ENCODE measurements around the gene NECTIN2.
A peak's percentile ranks its signal among the peaks of the same experiment; 100 is the strongest.
"Not testable (repeated sequence)": the region's sequence is repeated elsewhere in the genome, so short reads cannot be mapped to it uniquely, and the experiment has no call there.

The NECTIN2 gene

DNA sequence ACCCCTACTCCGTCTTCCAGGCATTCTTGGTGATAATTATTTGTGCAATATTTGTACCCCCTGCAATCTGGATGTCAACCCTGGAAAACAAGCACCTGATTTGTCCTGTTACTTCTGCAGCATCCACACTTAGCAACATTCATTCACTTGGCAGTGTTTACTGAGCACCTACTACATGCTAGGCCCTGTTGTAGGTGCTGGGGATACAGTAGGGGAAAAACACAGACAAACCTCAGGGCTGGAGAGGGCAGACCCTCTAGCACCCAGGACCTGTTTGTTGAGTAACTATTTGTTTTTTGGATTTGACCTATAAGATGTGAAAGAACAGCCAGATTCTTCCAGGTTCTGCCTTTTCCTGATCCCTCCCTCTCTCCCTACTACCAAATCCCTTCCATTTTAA lies 9.5 kb downstream of the NECTIN2 start:
- no peak for DNase-seq

DNA sequence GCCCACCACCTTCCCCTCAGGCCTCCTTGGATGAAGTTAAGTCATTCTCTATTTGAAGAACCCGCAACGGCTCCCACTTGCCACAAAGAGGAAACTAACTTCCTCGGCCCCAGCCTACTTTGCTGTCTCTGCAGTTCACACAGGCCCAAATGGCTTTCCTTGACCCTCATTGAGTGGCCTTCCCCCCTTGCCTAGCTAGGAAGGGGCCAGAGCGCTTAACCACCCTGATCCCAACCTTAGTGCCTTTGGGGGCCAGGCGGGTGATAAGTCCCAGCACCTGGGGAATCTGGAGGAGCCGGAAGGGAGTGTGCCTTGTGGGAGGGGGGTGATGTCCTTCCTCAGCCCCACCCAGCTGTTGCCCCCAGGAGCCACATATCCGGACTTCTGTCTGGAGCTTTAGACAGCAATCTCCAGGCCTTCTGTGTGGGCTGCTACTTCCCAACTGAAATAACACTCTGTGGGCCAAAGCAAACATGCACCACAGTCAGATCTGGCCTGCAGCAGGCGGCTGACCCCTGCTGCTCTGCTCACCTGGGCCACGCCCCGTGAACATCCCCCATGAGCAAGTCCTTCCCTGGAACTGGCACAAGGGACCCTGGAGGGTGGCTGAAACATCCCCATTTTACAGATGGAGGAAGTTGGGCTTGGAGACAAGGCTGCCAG lies 10.5 kb downstream of the NECTIN2 start:
- peak; percentile 72 for DNase-seq

DNA sequence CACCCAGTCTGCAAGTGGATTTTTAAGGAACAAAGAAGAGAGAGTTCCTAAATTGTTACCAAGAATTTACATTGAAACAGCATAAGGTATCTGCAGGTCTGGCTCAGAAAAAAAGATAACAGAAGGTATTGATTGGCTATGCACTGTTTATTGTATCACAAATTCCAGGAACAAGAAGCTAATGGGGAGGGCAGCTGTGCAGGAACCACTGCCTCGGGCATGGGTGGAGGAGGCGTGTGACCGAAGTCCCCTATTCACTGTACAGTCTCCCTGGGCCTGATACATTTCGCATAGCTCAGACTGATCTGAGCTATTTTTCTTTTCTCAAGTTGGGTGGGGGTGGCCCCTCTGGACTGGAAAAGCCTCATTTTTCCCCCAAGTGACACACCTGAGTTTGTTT lies 11.7 kb downstream of the NECTIN2 start:
- no peak for DNase-seq

DNA sequence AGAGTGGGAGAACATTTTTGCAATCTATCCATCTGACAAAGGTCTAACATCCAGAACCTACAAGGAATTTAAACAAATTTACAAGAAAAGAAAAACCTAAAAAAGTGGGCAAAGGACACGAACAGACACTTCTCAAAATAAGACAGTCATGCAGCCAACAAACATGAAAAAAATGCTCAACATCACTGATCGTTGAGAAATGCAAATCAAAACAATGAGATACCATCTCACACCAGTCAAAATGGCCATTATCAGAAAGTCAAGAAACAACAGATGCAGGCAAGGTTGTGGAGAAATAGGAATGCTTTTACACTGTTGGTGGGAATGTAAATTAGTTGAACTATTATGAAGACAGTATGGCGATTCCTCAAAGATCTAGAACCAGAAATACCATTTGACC lies 15.5 kb downstream of the NECTIN2 start:
- DNase-seq = not testable (repeated sequence)

DNA sequence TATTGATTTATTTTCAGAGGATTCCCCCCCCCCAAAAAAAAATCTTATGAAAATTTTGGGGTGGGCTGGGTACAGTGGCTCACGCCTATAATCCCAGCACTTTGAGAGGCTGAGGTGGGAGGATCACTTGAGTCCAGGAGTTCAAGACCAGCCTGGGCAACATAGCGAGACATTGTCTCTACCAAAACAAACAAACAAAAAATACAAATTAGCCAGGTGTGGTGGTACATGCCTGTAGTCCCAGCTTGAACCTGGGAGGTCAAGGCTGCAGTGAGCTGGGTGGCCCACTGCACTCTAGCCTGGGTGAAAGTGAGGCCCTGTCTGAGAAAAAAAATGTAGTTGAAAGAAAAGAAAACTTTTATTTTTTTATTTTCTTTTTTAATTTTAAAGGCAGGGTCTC lies 17.9 kb downstream of the NECTIN2 start:
- DNase-seq = no peak

DNA sequence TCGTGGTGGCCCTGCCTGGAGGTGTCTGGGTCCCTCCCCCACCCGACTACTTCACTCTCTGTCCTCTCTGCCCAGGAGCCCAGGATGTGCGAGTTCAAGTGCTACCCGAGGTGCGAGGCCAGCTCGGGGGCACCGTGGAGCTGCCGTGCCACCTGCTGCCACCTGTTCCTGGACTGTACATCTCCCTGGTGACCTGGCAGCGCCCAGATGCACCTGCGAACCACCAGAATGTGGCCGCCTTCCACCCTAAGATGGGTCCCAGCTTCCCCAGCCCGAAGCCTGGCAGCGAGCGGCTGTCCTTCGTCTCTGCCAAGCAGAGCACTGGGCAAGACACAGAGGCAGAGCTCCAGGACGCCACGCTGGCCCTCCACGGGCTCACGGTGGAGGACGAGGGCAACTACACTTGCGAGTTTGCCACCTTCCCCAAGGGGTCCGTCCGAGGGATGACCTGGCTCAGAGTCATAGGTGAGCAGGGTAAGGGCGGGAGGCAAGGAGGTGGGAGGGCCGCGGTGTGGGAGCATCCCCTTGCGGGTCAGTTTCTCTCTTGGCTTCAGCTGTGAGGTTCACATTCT lies 19.2 kb downstream of the NECTIN2 start:
- no peak for DNase-seq

DNA sequence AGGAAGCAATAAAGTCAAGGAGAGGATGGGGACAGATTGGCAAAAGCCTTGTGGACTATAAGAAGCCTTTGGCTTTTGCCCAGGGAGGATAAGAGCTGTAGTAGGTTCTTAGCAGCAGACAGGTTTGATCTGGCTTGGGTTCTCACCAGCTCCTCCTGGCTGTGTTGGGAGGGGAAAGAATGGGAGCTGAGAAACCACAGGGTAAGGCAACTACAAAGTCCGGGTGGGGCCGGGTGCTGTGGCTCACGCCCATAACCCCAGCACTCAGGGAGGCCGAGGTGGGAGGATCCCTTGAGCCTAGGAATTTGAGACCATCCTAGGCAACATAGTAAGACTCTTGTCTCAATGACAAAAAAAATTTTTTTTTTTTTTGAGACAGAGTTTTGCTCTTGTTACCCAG lies 20.6 kb downstream of the NECTIN2 start:
- DNase-seq = no peak

DNA sequence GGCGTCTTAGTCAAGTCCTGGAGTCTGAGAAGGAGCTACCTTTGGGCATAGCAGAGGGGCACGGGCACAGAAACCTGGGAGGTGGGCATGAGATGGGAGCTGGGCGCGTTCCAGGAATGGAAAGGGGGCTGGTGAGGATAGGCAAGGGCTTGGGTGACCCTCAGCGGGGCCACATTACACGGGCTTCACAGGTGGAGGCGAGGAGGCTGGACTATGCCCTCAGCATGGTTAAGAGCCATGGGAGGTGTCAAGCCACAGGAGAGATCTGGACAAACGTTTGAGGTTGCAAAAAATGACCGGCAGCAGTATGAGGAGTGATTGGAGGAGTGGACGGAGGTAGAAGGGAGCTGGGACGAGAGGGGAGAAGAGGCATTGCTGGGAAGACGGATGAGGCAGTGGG lies 21.5 kb downstream of the NECTIN2 start:
- DNase-seq = no peak

DNA sequence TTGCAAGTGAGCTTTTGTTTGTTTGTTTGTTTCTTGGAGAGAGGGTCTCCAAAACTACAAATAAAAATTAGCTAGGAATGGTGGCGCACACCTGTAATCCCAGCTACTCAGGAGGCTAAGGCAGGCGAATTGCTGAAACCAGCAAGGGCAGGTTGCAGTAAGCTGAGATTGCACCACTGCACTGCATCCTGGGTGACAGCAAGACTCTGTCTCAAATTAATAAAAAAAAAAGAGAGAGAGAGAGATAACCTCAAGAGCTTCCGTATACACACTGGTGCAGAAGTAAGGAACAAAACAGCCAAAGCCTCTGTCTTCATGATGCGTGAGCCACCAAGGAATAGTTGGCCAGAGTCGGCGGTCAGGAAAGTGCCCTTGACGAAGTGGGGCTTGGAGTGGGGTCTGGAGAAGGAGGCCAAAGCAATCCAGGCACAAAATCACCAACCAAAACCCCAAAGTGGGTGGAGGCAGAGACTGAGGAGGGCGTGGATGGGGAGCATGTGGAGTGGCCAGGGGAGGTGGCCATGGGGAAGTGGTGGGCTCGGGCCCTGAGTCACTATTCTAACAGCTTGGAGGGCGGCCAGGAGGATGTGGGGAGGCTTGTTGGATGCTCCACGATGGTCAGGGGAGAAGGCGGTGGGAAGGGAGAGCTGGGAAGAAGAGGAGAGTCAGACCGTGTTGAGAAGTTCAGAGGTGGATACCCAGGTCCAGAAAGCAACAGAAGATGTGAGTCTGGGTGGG lies 23.8 kb downstream of the NECTIN2 start:
- DNase-seq = peak; percentile 77

DNA sequence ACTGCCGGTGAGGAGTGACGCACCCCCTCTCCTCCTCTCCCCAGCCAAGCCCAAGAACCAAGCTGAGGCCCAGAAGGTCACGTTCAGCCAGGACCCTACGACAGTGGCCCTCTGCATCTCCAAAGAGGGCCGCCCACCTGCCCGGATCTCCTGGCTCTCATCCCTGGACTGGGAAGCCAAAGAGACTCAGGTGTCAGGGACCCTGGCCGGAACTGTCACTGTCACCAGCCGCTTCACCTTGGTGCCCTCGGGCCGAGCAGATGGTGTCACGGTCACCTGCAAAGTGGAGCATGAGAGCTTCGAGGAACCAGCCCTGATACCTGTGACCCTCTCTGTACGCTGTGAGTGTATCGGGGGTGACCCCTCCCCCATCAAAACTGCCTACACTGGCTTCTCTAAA lies 25.7 kb downstream of the NECTIN2 start:
- DNase-seq = no peak

DNA sequence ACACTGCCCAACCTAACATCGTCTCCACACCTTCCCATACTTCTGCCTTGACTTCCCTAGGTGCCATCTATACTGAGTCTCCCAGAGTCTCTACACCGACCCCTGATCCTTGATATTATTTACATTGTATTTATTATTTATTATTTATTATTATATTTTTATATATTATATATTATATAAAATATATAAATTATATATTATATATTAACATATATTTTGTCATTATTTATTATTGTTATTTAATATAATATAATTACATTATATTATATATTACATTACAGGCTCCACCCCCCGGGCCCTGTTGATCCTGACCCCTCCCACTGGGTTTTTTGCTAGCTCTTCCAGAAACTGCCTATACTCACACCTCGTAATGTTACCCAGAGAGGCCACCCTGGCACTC lies 26.6 kb downstream of the NECTIN2 start:
- no peak for DNase-seq

DNA sequence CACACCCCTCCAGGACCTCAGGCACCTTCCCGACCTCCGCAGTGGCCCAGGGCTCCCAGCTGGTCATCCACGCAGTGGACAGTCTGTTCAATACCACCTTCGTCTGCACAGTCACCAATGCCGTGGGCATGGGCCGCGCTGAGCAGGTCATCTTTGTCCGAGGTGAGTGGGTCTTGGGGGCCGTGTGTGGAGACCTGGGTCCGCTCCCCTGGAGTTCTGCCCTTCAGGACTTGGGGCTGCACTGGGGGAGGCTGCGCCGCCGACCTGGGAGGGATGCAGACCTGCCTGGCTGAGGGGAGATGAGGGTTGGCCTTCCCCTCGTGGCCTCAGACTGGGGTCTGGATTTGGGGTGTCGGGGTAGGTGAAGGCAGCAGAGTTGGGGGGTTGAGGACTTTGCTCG lies 28.2 kb downstream of the NECTIN2 start:
- DNase-seq = no peak

DNA sequence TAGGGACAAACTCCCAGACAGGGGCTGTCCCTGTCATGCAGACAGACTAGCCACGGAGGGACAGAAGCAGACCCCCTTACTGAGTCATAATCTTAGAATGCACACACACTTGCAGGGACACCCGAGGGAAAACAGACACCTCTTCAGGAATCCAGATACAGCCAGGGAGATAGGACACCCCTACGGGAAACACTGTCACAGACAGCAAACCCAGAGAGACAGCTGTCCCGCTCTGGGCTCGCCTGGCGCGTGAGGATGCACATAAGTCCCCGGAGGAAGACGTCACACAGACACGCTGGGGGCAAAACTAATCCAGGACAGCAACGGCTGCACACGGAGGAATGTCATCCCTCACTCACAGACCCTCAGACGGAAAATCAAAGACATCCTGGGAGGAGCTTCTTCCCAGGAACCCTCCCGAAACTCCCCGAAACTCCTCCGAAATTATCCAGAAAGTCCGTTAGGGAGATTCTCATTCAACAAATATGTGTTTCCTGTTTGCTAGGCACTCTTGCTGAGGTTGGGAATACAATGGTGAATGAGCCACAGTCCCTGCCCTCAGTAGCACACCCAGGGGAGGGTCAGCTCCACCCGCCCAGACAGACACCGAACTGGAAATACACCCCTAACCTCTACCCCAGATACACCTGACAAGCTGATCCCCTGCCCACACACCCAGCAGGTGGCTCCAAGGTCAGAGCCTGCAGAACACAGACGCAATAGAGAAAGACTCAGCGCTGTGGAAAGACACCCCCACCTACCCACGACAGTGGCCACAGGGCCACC lies 29.8 kb downstream of the NECTIN2 start:
- no peak for DNase-seq

DNA sequence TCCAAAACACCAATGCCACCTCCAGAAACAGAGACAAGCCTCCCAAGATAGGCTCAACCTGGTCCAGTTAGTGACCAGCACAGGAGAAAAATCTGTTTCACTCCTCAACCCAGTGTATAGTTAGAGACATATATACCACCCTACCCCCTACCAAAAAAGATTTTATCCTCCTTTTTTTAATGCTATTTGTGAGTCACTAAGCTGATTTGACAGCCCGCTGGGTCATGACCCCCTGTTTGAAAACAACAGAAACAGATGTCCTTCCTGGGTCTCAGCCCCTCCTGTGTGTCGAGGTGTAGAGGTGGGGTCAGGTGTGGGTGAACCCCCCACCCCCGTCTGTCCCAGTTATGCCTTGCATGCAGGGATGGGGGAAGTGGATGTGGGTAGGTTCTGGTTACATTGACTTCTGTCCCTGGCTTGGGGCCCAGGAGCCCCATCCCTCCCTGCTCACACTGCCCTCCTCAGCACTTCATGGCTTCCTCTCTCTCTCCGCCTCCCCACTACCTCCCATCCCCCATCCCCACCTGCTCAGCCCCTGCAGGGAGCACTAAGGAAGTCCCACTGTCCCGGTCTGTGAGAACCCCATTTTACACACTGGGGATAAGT lies 30.9 kb downstream of the NECTIN2 start:
- DNase-seq = no peak

DNA sequence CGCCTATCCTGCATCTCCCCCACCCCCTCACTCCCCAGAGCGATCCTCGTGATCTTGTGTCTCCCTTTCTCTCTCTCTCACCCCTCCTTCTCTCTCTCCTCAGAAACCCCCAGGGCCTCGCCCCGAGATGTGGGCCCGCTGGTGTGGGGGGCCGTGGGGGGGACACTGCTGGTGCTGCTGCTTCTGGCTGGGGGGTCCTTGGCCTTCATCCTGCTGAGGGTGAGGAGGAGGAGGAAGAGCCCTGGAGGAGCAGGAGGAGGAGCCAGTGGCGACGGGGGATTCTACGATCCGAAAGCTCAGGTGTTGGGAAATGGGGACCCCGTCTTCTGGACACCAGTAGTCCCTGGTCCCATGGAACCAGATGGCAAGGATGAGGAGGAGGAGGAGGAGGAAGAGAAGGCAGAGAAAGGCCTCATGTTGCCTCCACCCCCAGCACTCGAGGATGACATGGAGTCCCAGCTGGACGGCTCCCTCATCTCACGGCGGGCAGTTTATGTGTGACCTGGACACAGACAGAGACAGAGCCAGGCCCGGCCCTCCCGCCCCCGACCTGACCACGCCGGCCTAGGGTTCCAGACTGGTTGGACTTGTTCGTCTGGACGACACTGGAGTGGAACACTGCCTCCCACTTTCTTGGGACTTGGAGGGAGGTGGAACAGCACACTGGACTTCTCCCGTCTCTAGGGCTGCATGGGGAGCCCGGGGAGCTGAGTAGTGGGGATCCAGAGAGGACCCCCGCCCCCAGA lies 32.2 kb downstream of the NECTIN2 start:
- no peak for DNase-seq

DNA sequence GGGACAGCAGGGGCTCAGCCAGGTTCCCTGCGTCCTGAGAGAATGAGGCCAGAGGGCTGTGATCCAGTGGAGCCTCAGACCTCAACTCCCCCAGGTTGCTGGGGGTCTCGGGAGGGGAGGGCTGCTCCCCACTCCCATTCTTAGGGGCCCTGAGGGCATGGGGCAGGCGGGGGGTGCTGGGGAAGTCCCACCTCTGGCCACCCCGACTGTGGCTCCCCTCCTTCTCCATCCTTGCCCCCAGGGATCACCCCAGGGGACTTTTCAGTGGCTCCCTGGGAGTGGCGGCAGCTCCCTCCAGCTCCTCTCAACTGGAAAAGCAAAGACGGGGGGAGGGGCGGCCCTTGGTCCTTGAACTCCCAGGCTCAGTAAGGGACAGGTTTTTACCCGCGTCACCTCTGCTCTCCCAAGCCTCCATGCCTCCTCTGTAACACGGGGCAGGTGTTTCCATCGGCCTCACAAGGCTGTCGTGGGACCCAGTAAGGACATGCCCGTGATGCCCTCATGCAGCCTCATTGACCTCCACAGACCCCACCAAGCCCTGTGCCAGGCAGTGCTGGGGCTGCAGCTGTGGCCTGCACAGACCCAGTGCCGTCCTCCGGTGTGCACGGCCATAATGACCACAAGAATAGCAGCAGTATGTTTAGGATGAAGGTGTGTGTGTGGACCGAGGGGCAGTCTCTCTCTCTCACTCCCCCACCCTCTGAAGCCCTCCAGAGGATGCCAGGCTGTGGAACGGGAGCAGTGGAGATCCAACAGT lies 33.4 kb downstream of the NECTIN2 start:
- no peak for DNase-seq

DNA sequence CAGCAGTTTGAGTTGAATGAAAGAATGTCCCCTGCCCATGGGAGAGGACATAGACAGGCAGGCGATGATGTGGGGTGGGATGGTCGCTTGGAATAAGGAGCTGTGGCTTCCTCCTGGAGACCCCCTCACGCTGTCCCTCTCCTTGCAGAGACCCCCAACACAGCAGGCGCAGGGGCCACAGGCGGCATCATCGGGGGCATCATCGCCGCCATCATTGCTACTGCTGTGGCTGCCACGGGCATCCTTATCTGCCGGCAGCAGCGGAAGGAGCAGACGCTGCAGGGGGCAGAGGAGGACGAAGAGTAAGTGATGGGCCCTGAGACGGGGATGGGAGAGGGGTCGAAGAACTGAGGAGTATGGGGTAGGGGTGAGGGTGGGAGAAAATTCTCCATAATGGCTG lies 36.0 kb downstream of the NECTIN2 start:
- no peak for DNase-seq

DNA sequence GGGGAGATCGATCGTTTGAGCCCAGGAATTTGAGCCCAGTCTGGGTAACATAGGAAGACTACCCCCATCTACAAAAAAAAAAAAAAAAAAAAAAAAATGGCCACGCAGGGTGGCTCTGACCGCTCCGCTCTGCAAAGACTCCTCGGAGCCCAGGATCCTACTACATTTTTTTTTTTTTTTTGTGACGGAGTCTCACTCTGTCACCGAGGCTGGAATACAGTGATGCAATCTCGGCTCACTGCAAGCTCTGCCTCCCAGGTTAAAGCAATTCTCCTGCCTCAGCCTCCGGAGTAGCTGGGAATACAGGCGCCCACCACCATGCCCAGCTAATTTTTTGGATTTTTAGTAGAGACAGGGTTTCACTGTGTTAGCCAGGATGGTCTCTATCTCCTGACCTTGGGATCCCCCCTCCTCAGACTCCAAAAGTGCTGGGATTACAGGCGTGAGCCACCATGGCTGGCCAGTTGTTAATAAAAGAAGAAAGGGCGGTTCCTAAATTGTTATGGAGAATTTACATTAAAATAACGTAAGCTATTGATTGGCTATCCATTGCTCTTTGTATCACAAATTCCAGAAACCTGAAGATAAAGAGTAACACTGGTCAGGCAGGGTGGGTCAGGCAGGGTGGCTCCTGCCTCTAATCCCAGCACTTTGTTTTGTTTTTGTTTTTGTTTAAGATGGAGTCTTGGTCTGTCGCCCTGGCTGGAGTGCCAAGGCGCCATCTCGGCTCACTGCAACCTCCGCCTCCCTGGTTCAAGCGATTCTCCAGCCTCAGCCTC lies 36.7 kb downstream of the NECTIN2 start:
- not testable (repeated sequence) for DNase-seq

DNA sequence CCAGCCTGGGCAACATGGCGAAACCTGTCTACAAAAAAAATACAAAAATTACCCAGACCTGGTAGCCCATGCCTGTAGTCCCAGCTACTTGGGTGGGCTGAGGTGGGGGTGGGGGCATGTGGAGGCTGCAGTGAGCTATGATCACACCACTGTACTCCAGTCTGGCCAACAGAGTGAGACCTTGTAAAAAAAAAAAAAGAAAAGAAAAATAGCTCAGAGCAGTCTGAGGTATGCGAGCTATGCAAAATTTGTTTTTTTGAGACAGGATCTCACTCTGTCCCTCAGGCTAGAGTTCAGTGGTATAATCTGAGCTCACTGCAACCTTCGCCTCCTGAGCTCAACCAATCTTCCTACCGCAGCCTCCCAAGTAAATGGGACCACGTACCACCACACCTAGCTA lies 37.8 kb downstream of the NECTIN2 start:
- no peak for DNase-seq

DNA sequence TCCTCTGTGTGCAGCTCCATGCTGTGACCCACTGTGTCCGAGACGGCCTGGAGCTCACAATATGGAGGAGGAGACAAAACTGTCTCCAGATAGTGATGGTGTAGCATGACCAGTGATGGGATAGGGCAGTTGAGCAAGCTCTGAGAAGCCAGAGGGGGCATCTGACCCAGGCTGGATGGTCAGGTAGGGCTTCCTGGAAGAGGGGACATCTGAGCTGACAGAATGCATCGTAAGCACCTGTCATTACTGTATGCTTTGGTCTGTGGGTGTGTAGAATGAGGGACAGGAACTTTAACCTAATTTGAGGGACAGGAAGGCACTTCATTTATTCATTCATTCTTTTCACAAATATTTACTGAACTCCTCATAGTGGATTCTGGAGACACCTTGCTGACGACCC lies 38.5 kb downstream of the NECTIN2 start:
- no peak for DNase-seq

DNA sequence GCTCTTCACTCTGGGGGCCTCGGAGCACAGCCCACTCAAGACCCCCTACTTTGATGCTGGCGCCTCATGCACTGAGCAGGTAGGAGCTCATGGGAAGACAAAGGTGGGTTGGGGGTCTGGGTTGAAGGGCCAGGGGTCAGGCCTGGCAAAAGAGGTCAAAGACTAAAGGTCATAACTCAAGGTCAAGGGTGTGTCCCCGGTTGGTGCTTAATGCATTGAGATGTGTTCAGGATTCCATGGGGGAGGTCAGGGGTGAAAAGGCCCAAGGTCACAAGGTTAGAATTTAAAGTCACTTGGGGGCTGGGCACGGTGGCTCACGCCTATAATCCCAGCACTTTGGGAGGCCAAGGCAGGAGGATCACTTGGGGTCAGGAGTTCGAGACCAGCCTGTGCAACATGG lies 40.0 kb downstream of the NECTIN2 start:
- DNase-seq = no peak
